Panc1 (cell line): ENCODE results near the gene MAP3K21.

ENCODE experiments used
- CTCF ChIP-seq: fragments of 450-650 bp; IDR thresholded peaks from 2 replicates; pipeline ENCODE4 v1.5.1; 2017; ENCODE audit warnings: mild to moderate bottlenecking
- POLR2AphosphoS5 ChIP-seq: IDR thresholded peaks from 2 replicates; pipeline ENCODE4 v1.6.1; 2012; ENCODE audit warnings: mild to moderate bottlenecking, low read depth, low read length, moderate library complexity
- REST ChIP-seq, 2 experiments: IDR thresholded peaks; 2 replicates each; pipeline ENCODE4 v1.6.1; 2011 to 2012; ENCODE audit warnings: low read depth in 2 of 2, control low read depth in 1 of 2, low read length in 1 of 2, mild to moderate bottlenecking in 1 of 2, moderate library complexity in 1 of 2; ENCODE audit not compliant: insufficient read depth in 1 of 2
- SIN3A ChIP-seq: IDR thresholded peaks from 2 replicates; pipeline ENCODE4 v1.6.1; 2012; ENCODE audit warnings: low read depth, mild to moderate bottlenecking, low read length, moderate library complexity, borderline replicate concordance; ENCODE audit not compliant: insufficient read depth
- TCF7L2 ChIP-seq: IDR thresholded peaks from 2 replicates; pipeline ENCODE4 v1.6.1; 2011; ENCODE audit warnings: mild to moderate bottlenecking, low read depth, low read length, inconsistent platforms

GRCh38 chr1:233326319-233326718 is 1.2 kb upstream of the MAP3K21 start:
- TF ChIP-seq CTCF (no peak), REST (IDR thresholded peaks at IDR 0.05; ENCODE audit: insufficient read depth in 1 of 2, low read depth in 2 of 2, low read length in 1 of 2) (no peak), SIN3A (no peak), POLR2AphosphoS5 (no peak), TCF7L2 (no peak)
